AG20443 (cell line): Measurements from ENCODE around the gene OXSR1.
"Not testable (repeated sequence)": the region's sequence is repeated elsewhere in the genome, so short reads cannot be mapped to it uniquely, and the experiment has no call there.

Experiments used
- DNase-seq: peaks from one replicate; pipeline ENCODE4 v3.0.0; 2012; ENCODE audit warnings: low spot score, mixed read lengths

OXSR1 gene

DNA sequence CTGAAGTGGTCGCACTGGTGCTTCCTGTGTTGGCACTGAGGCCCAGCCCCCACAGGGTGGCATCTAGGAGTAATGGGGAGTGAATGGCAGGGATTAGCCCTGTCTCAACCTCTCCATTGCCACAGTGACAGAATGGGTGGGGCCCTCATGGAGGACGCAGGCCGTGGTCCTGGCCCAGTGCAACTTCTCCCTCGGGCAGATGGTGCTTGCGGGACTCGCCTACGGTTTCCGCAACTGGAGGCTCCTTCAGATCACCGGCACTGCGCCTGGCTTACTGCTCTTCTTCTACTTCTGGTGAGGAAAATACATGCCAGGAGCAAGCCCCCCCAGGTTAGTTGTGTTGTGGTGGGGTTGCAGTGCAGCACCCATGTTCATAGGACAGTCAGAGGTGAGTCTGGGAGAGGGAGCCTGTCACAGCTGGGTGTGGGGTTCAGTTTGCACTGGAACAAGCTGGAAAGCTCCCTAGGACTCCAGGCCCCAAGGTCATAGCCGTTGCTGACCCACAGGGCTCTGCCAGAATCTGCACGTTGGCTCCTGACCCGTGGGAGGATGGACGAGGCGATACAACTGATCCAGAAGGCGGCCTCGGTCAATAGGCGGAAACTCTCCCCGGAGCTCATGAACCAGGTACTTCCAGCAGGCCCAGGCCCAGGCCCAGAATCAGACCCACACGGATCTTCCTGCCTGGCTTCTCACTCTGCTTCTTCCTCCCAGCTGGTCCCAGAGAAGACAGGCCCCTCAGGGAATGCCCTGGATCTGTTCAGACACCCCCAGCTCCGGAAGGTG lies 109.7 kb downstream of the OXSR1 start:
- no peak for DNase-seq

DNA sequence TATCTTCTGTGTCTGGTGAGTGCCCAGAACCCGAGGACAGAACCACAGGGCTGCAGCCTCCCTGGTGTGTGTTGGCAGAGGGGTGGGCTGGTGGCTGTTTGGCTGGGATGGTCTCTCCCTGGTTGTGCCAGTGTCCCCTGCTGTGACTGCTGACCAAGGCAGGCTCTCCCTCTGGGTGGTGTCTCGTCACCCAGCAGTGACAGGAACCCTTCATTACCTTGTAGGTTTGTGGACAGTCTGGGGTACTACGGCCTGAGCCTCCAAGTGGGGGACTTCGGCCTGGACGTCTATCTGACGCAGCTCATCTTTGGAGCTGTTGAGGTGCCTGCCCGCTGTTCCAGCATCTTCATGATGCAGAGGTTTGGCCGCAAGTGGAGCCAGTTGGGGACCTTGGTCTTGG lies 110.3 kb downstream of the OXSR1 start:
- no peak for DNase-seq

DNA sequence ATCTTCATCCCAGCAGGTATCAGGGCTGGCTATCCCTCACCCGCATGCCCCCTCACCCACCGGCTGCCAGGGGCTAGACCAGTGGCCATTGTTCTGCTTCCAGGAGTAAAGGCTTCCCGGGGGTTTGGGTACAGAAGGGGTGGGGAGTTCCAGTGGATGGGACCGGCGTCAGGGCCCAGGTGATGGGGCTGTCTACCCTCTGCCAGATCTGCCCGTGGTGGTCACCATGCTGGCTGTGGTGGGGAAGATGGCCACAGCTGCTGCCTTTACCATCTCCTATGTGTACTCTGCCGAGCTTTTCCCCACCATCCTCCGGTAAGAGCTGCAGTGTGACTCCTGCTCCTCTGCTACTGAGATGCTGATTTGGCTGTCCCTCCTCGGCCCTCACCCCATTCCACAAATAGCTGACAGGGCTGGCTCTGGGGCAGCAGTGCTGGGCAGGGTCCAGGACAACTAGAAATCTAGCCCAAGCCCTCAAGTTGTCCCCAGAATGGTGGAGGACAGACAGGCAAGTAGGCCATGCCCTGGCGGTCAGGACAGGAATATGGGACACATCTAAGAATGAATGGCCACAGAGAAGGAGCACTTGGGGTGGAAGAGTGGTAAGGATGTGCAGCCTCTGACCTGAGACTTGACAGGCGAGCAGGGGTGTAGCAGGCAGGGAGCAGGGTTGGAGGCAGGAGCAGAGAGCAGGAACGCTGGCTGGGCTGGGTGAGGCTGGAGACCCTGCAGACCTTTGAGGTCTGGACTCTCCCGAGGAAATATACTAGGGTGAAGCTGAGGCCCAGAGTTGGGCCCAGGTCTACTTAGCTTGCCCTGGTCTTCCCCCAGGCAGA lies 111.0 kb downstream of the OXSR1 start:
- no peak for DNase-seq

DNA sequence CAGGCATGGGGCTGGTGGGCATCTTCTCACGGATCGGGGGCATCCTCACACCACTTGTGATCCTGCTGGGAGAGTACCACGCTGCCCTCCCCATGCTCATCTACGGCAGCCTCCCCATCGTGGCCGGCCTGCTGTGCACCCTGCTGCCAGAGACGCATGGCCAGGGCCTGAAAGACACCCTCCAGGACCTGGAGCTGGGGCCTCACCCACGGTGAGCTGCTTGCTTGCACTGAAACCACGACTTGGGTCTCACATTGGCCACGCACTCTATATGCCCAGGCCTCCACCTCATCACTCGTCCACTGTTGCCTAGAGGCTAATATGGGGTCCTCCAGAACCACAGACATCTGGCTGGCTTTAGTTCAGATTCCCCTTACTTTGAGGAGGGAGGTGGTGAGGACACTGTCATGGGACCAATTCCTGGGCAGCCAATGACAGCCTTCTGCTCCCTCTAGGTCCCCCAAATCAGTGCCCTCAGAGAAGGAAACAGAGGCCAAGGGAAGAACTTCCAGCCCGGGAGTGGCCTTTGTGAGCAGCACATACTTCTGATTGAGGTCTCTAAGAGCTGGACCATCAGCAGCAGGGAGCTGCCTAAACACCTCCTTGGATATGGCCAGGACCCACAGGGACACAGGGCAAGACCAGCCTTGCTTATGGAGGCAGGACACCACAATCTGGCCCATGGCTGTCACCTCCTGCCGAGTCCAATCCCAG lies 111.7 kb downstream of the OXSR1 start:
- no peak for DNase-seq

DNA sequence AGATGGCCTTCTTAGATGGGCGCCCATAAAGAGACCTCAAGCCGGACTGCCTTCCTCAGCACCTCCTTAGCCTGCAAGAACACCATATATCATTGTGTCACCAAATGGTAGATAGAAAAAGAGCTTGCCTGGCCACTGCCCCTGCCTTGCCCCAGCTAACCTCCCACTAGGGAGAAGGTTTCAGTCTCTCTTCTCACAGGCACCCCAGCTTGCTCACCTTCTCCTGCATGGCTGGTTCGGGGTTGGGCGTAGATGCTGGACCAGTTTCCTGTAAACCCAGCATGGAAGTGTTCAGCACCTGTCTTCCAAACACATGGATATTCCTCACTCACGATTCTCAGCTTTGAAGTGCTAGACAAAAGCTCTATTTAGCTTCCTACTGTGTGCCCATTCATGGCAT lies 113.5 kb downstream of the OXSR1 start:
- DNase-seq = no peak

DNA sequence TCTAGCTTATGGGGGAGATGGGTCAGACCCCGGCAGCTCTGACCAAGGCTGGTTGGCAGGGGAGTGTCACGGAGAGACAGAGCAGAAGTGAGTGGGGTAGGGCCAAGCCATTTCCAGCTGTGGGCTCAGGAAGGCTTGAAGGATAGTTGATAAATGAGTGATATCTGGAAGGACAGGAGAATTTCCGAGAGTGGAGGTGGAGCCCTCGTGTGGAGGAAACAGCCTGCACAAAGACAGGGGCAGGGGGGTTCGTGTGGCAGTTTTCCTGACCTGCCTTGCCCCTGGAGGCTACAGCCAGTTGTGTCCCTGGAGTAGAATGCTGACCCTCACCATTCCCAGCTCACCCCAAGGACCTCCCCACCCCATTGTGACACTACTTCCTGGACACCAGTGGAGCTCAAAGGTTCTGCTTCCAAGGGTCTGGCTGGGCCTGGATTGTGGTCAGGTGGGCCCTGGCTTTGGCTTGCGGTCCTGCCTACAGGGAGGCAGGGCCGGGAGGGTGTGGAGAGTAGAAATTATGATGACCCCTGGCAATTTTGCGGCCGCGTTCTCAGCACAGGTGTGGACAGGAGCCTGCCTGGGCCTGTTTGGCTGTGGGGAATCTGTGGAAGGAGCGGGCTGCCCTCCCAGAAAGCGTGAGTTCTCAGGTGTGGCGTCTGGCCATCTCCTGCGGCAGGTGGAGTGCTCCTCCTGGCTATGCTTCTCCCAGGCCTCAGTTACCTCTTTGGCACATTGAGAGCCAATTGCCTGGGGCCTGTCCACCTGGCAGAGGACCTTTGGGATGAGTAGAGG lies 116.8 kb downstream of the OXSR1 start, which contains the start of gene SLC22A14:
Gene SLC22A14, plus strand, starts transcription at position 400 of the 792 bp plus-strand sequence. CDS start 23,733 bp downstream, outside the sequence.
- no peak for DNase-seq

DNA sequence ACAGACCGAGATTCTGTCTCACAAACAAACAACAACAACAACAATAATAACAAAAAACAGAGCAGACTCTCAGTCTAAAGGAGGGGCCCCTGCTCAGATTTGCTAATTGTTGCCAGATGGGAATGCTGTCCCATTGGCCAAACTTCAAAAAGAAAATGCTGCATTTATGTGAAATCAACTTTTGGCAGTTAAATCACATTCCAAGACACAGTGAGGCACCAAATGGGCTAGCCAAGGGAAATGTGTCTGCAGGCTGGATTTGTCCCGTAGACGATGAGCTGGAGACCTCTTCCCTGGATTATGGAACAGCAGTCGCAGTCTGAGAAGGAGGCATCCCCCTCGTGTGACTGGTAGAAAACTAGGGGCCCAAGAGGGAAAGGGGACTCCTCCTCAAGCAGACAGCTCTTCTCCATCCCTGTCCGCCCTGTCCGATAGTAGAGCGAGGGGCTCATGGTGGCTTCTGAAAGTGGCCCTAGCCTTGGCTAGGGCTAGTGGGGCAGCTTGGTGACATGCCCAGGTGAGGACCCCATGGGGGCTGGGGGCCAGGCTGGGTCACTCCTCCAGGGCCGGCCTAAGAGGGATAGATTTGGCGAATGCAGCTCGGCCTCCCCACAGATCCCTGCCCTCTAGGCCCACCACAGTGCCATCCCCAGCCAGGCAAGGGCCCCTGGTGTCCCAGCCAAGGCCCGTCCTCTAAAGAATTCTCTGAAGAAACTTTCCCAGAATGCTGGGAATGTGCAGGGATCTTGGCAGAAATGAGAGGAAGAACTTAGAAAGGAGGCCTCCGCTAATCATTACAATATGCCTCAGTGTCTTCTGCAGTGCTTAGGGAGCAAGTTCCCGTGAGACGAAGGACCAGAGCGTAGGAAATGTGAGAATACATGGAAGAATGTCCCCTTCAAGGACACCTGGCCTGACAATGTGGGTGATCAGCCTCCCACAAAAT lies 118.7 kb downstream of the OXSR1 start:
- DNase-seq = peak; percentile 85

DNA sequence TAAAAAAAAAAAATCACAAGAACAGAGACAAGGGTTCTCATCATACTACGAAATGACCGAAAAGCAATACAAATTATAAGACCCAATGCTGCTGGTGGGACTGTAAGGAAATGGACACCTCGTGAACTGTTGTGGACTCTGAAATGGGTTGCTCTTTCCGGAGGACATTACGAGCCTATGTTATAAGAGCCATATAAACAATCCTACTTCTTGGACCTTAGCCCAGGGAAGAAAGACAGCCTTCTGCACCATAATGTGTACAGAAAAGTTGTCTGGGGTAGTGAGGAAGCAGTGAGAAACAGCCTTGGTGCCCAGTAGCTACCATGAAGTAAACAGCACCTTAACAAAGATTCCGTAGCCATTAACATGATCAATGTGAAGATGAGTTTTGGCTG lies 119.4 kb downstream of the OXSR1 start:
- no peak for DNase-seq

DNA sequence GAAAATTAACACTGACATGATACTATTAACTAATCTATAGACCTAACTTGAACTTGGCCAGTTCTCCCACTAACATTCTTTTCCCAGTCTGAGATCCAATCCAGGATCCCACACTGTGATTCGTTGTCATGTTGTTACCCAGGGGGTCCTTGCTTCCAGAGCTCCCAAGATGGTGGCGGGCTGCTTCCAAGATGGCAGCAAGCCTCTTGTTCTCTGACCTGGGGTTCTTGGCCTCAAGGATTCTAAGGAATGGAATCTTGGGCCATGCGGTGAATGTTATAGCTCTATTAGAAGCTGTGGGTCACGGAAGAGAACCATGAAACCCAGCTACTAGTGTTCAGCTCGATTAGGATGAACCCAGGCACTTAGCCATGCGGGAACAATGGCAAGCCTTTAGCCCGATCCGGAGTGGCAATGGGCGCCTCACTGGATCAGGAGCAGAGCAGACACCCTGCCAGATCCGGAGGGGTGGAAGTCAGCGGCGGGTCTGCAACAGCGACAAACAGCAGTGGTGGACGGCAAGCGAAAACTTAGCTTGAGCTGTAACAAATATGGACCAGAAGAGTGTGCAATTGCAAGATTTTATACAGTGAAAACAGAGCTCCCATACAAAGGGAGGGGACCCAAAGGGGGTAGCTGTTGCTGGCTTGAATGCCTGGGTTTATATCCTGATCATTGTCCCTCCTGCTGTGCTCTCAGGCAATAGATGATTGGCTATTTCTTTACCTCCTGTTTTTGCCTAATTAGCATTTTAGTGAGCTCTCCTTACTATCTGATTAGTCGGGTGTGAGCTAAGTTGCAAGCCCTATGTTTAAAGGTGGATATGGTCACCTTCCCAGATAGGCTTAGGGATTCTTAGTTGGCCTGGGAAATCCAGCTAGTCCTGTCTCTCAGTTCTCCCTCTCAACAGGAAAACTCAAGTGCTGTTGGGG lies 124.2 kb downstream of the OXSR1 start:
- not testable (repeated sequence) for DNase-seq

DNA sequence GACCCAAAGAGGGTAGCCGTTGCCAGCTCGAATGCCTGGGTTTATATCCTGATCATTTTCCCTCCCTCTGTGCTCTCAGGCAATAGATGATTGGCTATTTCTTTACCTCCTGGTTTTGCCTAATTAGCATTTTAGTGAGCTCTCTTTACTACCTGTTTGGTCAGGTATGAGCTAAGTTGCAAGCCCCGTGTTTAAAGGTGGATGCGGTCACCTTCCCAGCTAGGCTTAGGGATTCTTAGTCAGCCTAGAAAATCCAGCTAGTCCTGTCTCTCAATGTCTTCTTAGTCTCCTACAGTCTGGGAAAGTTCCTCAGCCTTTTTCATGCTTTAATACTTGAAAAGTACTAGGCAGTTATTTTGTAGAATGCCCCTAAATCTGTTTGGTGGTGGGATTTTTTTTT lies 131.7 kb downstream of the OXSR1 start:
- DNase-seq = not testable (repeated sequence)

DNA sequence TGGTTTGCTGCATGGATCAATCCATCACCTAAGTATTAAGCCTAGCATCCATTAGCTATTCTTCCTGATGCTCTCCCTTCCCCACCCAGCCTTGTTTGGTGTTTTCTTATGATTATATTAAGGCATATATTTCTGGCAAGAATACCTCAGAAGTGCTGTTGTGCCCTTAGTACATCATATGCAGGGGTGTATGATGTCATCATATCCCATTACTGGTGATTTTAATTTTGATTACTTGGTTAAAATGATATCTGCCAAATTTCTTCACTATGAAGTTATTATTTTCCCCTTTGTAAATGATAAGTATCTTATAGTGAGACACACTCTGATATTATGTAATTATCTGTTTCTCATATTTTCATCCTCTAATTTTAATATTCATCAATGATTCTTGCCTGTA lies 132.2 kb downstream of the OXSR1 start:
- no peak for DNase-seq

DNA sequence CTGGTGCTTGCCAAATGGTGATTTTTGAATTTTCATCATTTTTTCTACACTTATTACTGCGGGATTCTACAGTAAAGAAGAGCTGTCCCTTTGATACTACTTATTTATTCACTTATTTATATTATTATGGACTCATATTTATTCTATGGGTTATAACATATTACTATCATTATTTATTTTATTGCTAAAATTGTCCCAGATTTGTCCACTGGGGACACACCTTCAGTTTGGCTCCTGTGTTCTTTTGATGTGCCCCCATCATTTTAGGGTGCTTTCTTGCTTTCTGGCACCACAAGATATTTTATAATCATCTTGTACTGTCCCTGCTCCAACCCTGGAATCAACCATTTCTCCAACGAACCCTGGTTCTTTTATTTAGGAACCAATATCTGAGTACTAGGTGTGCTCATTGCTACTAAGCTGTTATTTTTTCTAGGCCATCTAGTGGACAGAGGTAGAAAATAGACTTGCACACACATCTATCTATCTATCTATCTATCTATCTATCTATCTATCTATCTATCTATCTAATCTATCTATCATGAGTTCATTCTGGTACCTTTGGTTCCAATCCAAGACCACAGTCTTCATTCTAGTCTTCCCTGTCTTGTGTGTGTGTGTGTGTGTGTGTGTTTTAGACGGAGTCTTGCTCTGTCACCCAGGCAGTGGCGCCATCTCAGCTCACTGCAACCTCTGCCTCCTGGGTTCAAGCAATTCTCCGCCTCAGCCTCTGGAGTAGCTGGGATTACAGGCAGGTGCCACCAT lies 132.8 kb downstream of the OXSR1 start:
- peak; percentile 17 for DNase-seq
